GM10248 (cell line): ENCODE measurements around the gene MOBP.

ENCODE experiments used
- CTCF ChIA-PET: fragments of 300-600 bp; sonication (Branson Sonifier 250); formaldehyde crosslinking; extraction: SDS; loops from one replicate; lab custom pipeline; 2021; ENCODE audit warnings: antibody characterized with exemption; lab: Yijun Ruan, JAX
- POLR2A ChIA-PET: fragments of 350-650 bp; sonication (Branson Sonifier 250); formaldehyde crosslinking; extraction: SDS; loops from one replicate; lab custom pipeline; 2020; ENCODE audit warnings: antibody characterized with exemption; lab: Yijun Ruan, JAX
- DNase-seq: peaks from one replicate; pipeline ENCODE4 v3.0.0; 2012; ENCODE audit errors: extremely low spot score
- CTCF ChIP-seq: IDR thresholded peaks from 2 replicates; pipeline ENCODE4 v1.5.1; 2012; ENCODE audit warnings: mild to moderate bottlenecking, low read depth; ENCODE audit errors: extremely low read depth, missing control alignments, control extremely low read depth

Gene MOBP

GRCh38 chr3:39435006-39435748 is 32.3 kb upstream of the MOBP start:
- no peak for DNase-seq
- no peak for TF ChIP-seq CTCF
- ChIA-PET CTCF (interaction anchor here (1.3 to 1.9 kb wide), 3 partner anchors 9 to 64 kb away, joined by 4 to 18 read pairs (median 5); no protein-coding TSS in a partner anchor), POLR2A (no interaction called here)

- DNase-seq: no peak
- ChIA-PET CTCF (interaction anchor here (1.3 to 1.8 kb wide), 2 partner anchors 9 to 782 kb away, joined by 3 to 12 read pairs; no protein-coding TSS in a partner anchor), POLR2A (no interaction called here)
- no peak for TF ChIP-seq CTCF
Measured at GRCh38 chr3:39438880-39439279, 28.6 kb upstream of the MOBP start.

- POLR2A ChIA-PET: no interaction called here
- TF ChIP-seq CTCF: no peak
- DNase-seq: no peak
- CTCF ChIA-PET: interaction anchor here (1.8 kb wide), 1 partner anchor 7 kb away, joined by 12 read pairs; no protein-coding TSS in a partner anchor
Measured at GRCh38 chr3:39440316-39440715, 27.2 kb upstream of the MOBP start.

- ChIA-PET CTCF (interaction anchor here (1.0 to 1.7 kb wide), 3 partner anchors 8 to 27 kb away, joined by 3 to 5 read pairs (median 3); no protein-coding TSS in a partner anchor), POLR2A (no interaction called here)
- no peak for DNase-seq
- TF ChIP-seq CTCF: no peak
Measured at GRCh38 chr3:39443530-39443929, 23.9 kb upstream of the MOBP start.

- TF ChIP-seq CTCF: no peak
- CTCF ChIA-PET: interaction anchor here (1.3 to 4.4 kb wide), 7 partner anchors 9 to 733 kb away, joined by 3 to 34 read pairs (median 14); no protein-coding TSS in a partner anchor
- DNase-seq: no peak
- POLR2A ChIA-PET: interaction anchor here (0.6 kb wide), 1 partner anchor 15 kb away, joined by 3 read pairs; no protein-coding TSS in a partner anchor
Measured at GRCh38 chr3:39445927-39446326, 21.6 kb upstream of the MOBP start.

- DNase-seq: no peak
- POLR2A ChIA-PET: interaction anchor here (0.6 to 0.7 kb wide), 2 partner anchors 15 to 982 kb away, joined by 3 read pairs; no protein-coding TSS in a partner anchor
- no peak for TF ChIP-seq CTCF
- CTCF ChIA-PET: interaction anchor here (1.3 to 4.4 kb wide), 10 partner anchors 9 to 733 kb away, joined by 3 to 34 read pairs (median 9); no protein-coding TSS in a partner anchor
Measured at GRCh38 chr3:39446444-39446843, 21.0 kb upstream of the MOBP start.
